HCT116 (cell line): ENCODE results near the gene HEY2.

Experiments
- CTCF ChIP-seq, 3 experiments: fragments of 200-600 bp in 1 of 3; sonication (generic) in 1 of 3; IDR thresholded peaks in 2 of 3; conservative IDR thresholded peaks in 1 of 3; 2 replicates each; pipeline ENCODE4 v1.5.1; 2012 to 2017; ENCODE audit warnings: low read depth in 2 of 3, low read length in 2 of 3, antibody characterized with exemption in 1 of 3, borderline replicate concordance in 1 of 3, control low read depth in 1 of 3, mild to moderate bottlenecking in 1 of 3, mixed read lengths in 1 of 3, mixed run types in 1 of 3, moderate library complexity in 1 of 3; ENCODE audit not compliant: insufficient read depth in 1 of 3
- ELF1 ChIP-seq: IDR thresholded peaks from 2 replicates; pipeline ENCODE4 v1.6.1; 2012; ENCODE audit warnings: low read depth, borderline replicate concordance
- RAD21 ChIP-seq: IDR thresholded peaks from 2 replicates; pipeline ENCODE4 v1.6.1; 2012; ENCODE audit warnings: low read depth, mild to moderate bottlenecking
- REST ChIP-seq: IDR thresholded peaks from 2 replicates; pipeline ENCODE4 v1.6.1; 2012; ENCODE audit warnings: low read depth
- YY1 ChIP-seq: IDR thresholded peaks from 2 replicates; pipeline ENCODE4 v1.6.1; 2011; ENCODE audit warnings: low read length, low read depth, moderate library complexity, mild to moderate bottlenecking; ENCODE audit not compliant: insufficient replicate concordance; ENCODE audit errors: extremely low read depth
- ZBTB33 ChIP-seq: IDR thresholded peaks from 2 replicates; pipeline ENCODE4 v1.6.1; 2011; ENCODE audit warnings: mild to moderate bottlenecking, low read length, moderate library complexity; ENCODE audit not compliant: insufficient replicate concordance; ENCODE audit errors: extremely low read depth

- TF ChIP-seq ELF1 (no peak), CTCF (IDR thresholded peaks at IDR 0.05 in 2 of 3, conservative IDR thresholded peaks at IDR 0.05 in 1 of 3; ENCODE audit: borderline replicate concordance in 1 of 3, insufficient read depth in 1 of 3, low read depth in 2 of 3, low read length in 2 of 3) (no peak), YY1 (no peak), REST (no peak), ZBTB33 (no peak), RAD21 (no peak)
These were observed 43.2 kb downstream of the HEY2 start for GRCh38 chr6:125792680-125793079.
